ENCODE results near the gene LY6G5B.
A peak's percentile ranks its signal among the peaks of the same experiment; 100 is the strongest.

Gene LY6G5B

DNA sequence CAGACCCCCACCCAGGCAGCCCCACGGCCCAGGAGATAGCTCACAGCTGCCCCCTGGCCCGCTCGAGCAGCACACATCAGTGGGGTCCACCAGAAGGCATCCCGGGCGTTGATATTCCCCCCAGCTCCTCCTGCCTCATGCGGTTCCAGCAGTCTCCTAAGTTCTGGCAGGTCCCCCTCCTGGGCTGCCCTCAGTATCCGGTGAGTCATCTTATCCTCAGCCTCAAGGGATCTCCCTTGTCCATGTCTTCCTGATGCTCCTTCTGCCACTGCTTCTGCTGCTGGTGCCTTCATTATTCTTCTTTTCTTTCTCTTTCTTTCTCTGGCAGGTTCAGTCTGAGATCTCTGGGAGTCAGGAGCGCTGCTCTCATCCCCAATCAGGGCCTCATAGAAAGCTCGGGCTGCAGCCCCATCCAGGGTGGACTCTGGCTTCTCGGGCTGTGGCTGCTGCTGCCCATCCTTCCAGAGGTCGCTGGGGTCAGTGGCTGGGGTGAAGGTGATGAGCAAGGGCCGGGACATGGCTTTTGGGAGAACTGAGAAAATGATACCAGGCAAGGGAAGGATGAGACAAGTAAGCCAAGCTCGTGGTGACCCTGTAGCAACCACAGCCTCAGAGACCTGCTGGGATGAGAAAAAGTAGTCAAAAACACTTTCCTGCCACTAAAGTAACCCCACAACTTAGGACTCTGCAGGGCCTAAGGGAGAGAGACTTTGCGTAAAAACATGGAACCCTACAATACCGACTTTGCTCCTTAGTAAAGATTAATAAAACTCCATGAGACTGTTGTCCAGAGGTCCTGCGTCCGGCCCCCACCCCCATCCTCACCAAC lies 5.6 kb upstream of the LY6G5B start:
- no peak for DNase-seq

DNA sequence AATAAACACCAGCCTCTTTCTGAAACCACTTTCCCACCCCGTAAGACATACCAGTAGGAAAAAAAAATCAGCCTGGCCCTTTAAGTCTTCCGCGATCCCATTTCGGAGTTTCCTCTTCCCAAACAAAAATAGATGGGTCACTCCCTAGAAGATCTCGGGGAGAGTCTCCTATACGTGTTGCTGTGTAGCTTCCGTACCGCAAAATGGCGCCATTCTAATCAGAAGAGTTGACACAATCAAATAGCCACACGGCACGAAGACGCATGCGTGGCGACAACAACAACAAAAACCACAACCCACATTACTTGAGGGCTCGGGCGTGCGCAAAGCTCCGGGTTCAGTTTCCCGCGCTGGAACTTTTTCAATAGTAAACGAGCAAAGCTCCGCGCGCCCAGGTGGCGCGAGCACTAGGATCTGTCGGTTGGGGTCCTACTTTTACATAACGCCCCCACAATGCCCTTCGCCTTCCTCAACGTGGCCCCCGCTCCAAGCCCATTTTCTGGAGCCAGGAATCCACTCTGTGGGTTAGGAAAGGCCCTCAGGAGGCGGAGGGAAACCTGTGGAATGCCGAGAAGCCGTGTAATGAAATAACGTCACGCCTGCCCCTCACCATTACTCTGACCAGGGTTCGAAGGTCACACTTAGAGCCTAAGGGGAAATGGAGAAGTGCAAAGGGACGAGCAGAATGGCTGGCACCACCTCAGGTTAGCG lies 4.8 kb upstream of the LY6G5B start, which contains the start of gene GPANK1:
Gene GPANK1, minus strand, starts transcription at position 208 of the 711 bp plus-strand sequence. CDS start 519 bp downstream, outside the sequence.
- DNase-seq: peak; percentile 82

DNA sequence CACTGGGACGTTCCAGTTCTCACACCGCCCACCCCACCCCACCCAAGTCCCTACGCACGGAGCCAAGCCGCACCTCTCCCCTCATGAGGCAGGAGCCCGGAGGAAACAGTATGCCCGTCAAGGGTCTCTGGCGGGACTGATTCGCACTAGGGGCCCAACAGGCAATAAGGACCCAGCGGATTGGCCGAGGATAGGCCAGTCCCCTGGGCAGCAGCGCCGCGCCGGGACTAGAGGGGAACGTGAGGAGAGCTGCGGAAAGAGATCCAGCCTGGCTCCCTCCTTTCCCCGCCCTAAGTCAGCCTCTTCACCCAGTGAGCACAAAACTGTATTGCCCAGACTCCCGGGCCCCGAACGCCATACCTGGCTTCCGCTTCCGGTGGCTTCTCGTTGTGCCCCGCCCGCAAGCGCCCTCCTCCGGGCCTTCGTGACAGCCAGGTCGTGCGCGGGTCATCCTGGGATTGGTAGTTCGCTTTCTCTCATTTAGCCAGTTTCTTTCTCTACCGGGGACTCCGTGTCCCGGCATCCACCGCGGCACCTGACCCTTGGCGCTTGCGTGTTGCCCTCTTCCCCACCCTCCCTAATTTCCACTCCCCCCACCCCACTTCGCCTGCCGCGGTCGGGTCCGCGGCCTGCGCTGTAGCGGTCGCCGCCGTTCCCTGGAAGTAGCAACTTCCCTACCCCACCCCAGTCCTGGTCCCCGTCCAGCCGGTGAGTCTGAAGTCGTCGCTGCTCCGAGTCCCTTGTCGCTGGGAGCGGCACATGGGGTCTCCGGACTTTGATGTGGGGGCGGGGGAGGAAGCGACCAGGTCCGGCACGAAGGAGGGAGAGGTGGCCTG lies 4.1 kb upstream of the LY6G5B start, which contains the start of gene CSNK2B:
Gene CSNK2B, plus strand, starts transcription at position 580 of the 836 bp plus-strand sequence. CDS start 752 bp downstream, outside the sequence.
- peak; percentile 97 for DNase-seq

DNA sequence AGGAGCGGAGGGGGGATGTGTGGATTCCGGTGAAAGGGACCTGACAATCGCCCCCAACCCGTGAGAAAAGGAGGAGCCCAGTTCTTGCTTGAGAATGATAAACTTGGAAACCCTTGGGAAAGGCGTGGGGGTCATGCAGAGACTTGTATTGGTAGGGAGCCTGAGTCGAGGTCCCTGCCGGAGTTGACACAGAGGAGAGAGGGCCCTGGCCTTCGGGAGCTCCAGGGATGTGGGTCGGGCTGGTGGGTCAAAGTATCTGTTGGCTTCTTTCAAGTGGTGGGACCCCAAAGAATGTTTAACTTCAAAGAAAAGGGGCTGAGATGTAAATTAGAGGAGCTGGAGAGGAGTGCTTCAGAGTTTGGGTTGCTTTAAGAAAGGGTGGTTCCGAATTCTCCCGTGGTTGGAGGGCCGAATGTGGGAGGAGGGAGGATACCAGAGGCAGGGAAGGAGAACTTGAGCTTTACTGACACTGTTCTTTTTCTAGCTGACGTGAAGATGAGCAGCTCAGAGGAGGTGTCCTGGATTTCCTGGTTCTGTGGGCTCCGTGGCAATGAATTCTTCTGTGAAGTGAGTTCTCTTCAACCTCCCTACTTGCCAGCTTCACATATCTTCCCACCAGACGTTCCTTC lies 3.3 kb upstream of the LY6G5B start:
- no peak for DNase-seq

- no peak for DNase-seq
Measured at GRCh38 chr6:31676322-31676903, 6.6 kb downstream of the LY6G5B start.

GRCh38 chr6:31676904-31677303 lies 7.1 kb downstream of the LY6G5B start:
- no peak for DNase-seq

DNA sequence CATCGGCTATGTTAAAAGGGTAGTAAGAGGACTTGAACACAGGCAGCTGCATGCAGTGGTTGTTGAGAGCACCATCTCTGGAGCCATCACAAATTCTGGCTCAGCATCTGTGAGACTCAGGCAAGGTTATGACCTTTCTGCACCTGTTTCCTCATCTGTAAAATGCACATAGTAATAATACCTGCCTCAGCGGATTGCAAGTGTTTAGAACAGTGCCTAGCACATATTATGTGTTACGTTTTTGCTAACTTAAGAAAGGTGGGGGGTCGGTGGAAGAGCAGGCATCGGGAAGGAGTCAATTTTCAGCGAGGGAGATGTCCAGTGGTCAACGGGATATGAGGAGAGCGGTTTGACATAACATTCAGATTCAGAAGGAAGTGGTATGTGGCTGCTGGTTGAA lies 8.2 kb downstream of the LY6G5B start:
- no peak for DNase-seq

GRCh38 chr6:31680226-31681134 lies 10.7 kb downstream of the LY6G5B start, which contains the start of gene LY6G5C:
LY6G5C (minus strand) TSS chr6:31681067; CDS start chr6:31680373, 694 bp downstream.
- DNase-seq: peak; percentile 64

- DNase-seq: peak; percentile 45
Measured at GRCh38 chr6:31681135-31681671, 11.4 kb downstream of the LY6G5B start.

DNA sequence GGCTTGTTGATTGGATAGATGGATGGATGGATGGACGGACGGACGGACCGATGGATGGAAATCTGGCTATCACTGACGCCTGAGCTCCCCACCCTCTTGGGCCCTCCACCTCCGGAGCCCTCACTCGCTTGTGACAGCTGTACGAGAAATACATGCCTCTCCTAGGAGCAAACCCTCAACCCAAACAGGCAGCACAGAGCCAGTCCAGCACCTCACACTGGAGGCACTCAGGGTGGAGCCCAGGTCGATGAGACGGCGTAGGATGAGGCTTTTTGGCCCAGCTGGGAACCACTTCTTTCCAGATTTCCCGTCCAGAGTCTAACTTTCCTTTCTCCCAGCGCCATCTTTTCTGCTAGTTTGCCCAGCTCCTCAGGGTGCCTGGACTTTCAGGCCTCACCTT lies 13.8 kb downstream of the LY6G5B start:
- DNase-seq: no peak

- no peak for DNase-seq
Measured at GRCh38 chr6:31686483-31686882, 16.7 kb downstream of the LY6G5B start.

DNA sequence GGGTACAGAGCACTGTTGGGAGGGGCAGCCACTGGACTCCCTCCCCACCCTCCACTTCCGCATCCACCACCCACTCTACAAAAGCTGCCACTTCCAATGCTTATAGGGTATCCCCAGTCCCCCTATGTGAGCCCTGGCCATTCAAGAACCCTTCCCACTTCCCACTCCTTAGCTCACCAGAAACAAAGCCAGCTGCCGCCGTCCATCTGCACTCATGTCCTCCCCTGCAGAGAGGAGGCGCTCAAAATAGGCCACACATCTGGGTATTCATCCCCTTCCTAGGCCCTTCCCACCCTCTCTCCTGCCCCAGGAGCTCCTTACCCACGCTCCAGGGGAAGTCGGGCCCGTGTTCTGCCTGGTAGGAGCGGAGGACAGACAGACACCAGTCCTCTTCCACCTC lies 17.5 kb downstream of the LY6G5B start:
- no peak for DNase-seq

GRCh38 chr6:31687860-31688693 lies 18.3 kb downstream of the LY6G5B start:
- no peak for DNase-seq

DNA sequence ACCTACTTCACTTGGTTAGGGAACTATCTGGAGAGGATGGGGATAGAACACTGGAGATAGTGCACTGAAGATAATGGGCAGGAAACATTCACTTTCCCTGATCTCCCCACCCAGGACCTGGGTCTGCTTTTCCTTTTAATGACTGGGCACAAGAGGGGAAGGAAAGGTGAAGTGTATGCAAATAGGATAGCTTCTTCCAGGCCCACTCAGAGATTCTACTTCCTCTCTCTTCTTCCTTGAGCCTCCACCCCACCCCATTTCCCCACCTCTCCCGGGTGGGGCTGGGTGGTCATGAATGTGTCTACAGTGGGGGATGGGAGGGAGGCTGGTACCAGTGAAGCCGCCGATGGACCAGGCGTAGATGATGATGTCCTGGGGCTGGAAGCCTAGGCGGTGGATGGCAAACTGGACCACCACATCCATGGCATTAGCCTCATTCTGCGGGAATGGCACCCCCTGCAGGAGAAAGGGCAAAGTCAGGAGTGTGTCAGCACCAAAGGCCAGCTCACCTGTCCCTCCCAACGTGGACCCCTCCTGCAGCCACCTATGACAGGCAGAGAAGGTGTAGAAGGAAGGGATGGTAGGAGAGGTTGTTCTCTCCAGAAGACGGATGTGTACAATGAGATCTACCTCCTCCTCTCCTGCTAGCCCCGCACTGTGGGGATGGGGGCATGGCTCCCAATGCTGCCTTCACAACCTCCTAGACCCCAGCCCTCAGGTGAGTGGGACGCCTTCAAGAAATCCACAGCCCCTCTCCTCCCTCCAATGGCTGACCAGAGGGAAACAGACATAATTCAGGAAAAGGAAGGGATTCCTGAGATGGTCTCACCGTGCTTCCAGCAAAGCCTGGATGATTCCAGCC lies 19.7 kb downstream of the LY6G5B start:
- DNase-seq: no peak

DNA sequence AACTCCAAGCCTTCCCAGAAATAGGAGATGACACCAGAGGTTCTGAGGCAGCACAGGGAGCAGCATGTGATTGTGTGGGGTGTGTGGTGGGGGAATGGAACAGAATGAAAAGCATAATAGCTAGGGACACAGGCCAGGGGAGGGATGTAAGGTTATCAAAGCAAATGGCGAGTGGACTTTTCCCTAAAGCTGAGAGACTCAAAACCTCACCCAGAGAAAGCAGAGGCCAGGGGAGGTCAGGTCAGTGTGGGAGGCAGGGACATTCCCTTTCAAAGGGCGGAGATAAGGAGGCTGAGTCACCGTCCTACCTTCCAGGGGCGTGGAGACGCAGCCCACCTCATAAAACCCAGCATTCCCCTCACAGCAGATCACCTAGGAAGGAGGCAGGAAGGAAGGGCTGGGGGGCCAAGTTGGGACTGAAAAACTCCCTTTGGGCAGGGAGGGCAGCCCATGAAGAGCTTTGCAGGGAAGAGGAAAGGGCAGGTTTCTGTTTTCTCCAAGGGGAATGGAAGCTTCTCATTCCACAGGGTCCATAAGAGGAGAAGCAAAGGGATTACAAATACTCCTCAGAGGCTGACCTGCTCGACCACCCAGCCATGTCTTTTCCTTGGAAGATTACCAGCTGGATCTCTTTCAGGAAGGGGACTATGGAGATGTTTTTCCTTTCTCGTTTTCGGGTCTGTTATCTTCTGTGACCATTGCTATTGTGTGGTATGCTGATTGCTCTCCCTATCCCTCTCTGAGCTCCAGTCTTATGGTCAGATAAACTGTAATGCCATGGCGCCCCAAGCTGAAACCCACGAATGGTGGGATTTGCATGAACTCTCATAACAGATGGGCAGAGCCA lies 20.7 kb downstream of the LY6G5B start:
- DNase-seq: no peak

DNA sequence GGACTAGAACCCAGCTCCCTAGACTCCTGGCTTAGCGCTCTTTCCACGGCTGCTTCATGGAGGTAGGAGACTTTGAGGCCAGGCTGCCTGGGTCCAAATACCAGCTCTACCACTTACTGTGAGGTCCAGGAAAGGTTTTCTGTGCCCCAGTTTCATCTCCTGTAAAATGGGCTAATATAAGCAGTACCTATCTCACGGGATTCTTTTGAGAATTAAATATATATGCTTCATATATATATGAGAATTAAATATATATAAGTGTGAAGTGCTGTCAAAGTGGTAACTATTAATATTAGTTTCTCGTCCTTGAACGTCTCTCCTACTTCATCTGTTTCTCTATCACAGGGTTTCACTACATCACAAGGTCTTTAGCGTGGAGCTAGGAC lies 21.3 kb downstream of the LY6G5B start:
- no peak for DNase-seq

DNA sequence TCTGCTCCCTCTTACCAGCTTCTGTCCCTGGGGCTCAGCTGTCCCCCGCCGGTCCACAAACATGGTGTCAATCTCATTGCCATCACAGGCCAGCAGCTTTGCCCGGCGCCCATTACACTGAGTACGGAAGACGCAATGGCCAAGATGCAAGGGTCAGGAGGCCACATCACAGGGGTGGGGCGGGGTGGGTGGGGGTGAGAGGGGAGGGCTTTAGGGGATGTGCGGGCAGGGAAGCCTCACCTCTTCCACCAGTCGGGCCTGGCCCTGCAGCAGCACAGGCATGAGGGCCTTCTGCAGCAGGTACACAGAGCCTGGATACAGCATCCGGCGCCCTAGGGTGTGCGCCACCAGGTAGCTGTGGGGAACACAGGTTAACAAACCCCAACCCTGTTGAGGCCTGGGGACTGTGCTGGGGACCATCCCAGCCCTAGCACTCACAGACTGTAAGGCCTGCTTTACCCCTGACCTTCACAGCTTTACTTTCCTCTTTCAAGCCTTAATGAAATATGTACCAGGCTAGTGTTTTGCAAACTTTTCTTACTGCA lies 21.9 kb downstream of the LY6G5B start:
- DNase-seq: no peak
